Hepatocyte (in vitro differentiated cells): ENCODE measurements around the gene TTLL4. TPM values are rescaled to one million over a fixed set of nuclear protein-coding genes. Genes with fewer than 3 reads are reported as not detected.

ENCODE experiments used
- DNase-seq: peaks from one replicate; pipeline ENCODE4 v3.0.0-alpha.2; 2016; ENCODE audit warnings: low spot score
- H2AFZ ChIP-seq: fragments of 200-600 bp; sonication (generic); 2 replicates; pipeline ENCODE4 v1.6.0; 2016; ENCODE audit warnings: antibody characterized with exemption, mild to moderate bottlenecking
- H3K27ac ChIP-seq: fragments of 200-600 bp; sonication (generic); 2 replicates; pipeline ENCODE4 v1.5.1; 2016; ENCODE audit warnings: mild to moderate bottlenecking
- H3K27me3 ChIP-seq: fragments of 200-600 bp; sonication (generic); 2 replicates; pipeline ENCODE4 v1.6.1; 2016
- H3K36me3 ChIP-seq: fragments of 200-600 bp; sonication (generic); replicated peaks from 2 replicates; pipeline ENCODE4 v1.5.1; 2016; ENCODE audit warnings: low read depth; ENCODE audit not compliant: insufficient read depth
- H3K4me1 ChIP-seq: fragments of 200-600 bp; sonication (generic); 2 replicates; pipeline ENCODE4 v1.5.1; 2016; ENCODE audit warnings: mild to moderate bottlenecking, moderate library complexity; ENCODE audit not compliant: insufficient read depth
- H3K4me2 ChIP-seq: fragments of 200-600 bp; sonication (generic); 2 replicates; pipeline ENCODE4 v1.6.0; 2016
- H3K4me3 ChIP-seq: fragments of 200-600 bp; sonication (generic); 2 replicates; pipeline ENCODE4 v1.5.1; 2016; ENCODE audit warnings: mild to moderate bottlenecking
- H3K79me2 ChIP-seq: fragments of 200-600 bp; sonication (generic); 2 replicates; pipeline ENCODE4 v1.6.0; 2017; ENCODE audit warnings: mild to moderate bottlenecking
- H3K9me2 ChIP-seq: fragments of 200-600 bp; sonication (generic); replicated peaks from 2 replicates; pipeline ENCODE4 v1.6.0; 2017; ENCODE audit warnings: mild to moderate bottlenecking; ENCODE audit not compliant: insufficient read depth
- H3K9me3 ChIP-seq: fragments of 200-600 bp; sonication (generic); 2 replicates; pipeline ENCODE4 v1.5.1; 2016; ENCODE audit warnings: low read depth, mild to moderate bottlenecking
- H4K20me1 ChIP-seq: fragments of 200-600 bp; sonication (generic); 2 replicates; pipeline ENCODE4 v1.6.0; 2016; ENCODE audit warnings: mild to moderate bottlenecking; ENCODE audit not compliant: insufficient read depth, poor library complexity, severe bottlenecking
- EZH2 ChIP-seq: fragments of 200-600 bp; sonication (generic); IDR thresholded peaks from 2 replicates; pipeline ENCODE4 v1.6.1; 2016; ENCODE audit warnings: antibody characterized with exemption, mild to moderate bottlenecking, borderline replicate concordance
- EZH2phosphoT487 ChIP-seq: fragments of 200-600 bp; sonication (generic); IDR thresholded peaks from one replicate; pipeline ENCODE4 v1.6.1; 2018; ENCODE audit warnings: antibody characterized with exemption, mild to moderate bottlenecking, low read depth, moderate library complexity; ENCODE audit not compliant: unreplicated experiment, severe bottlenecking
- WGBS: methylation state at CpG from one replicate; pipeline ENCODE4 v1.1.6; 2016; ENCODE audit warnings: low lambda C conversion rate; ENCODE audit errors: missing lambda C conversion rate; 5-methylcytosine and 5-hydroxymethylcytosine counted together
- polyA plus RNA-seq: library from polyadenylated mRNA; unstranded; fragments of >200 nt; fragmentation: Nextera tagmentation; extraction: Ambion mirVana; gene quantifications from 2 replicates; pipeline ENCODE4 v1.2.1, GENCODE V29; 2016
- total RNA-seq: library from RNA; depleted of rRNA; stranded (reverse); fragments of >200 nt; gene quantifications from 2 replicates; pipeline ENCODE4 v1.2.3, GENCODE V29; 2014
- TF ChIP-seq, protein P1 (sequence below): fragments of 200-600 bp; sonication (generic); IDR thresholded peaks from 2 replicates; pipeline ENCODE4 v1.5.1; 2016; ENCODE audit warnings: antibody characterized with exemption, mild to moderate bottlenecking; ENCODE audit not compliant: poor library complexity

Gene TTLL4
- total and polyA plus RNA-seq, 2 experiments from 2014 or later = 18.2 to 23.7 TPM

DNA sequence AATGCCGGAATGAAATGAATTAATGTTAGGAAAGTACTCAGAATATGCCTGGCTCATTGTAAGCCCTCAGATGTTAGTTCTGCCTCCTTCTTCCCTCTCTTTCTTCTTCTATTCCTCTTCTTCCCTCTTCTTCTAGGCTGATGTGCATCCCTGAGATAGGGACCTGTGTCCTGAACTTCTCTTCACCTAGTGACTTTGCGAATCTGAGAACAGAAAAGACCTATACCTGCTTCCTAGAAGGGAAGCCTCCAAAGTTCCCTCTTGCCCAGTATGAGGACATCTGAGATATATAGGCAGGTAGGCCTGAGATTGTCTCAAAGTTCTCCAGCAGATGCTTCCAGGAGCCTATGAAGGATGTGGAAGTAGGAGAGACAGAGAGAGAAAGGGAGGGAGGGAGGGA, 63.2 kb downstream of the TTLL4 start:
- no peaks in the 10 kb centered on the region for H3K79me2 ChIP-seq
- H3K27me3 ChIP-seq = no peaks in the 10 kb centered on the region
- H3K4me2 ChIP-seq = no peak overlapping the region
- TF ChIP-seq EZH2 (no peak), EZH2phosphoT487 (no peak)
- TF ChIP-seq, protein P1, sequence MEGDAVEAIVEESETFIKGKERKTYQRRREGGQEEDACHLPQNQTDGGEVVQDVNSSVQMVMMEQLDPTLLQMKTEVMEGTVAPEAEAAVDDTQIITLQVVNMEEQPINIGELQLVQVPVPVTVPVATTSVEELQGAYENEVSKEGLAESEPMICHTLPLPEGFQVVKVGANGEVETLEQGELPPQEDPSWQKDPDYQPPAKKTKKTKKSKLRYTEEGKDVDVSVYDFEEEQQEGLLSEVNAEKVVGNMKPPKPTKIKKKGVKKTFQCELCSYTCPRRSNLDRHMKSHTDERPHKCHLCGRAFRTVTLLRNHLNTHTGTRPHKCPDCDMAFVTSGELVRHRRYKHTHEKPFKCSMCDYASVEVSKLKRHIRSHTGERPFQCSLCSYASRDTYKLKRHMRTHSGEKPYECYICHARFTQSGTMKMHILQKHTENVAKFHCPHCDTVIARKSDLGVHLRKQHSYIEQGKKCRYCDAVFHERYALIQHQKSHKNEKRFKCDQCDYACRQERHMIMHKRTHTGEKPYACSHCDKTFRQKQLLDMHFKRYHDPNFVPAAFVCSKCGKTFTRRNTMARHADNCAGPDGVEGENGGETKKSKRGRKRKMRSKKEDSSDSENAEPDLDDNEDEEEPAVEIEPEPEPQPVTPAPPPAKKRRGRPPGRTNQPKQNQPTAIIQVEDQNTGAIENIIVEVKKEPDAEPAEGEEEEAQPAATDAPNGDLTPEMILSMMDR = no peak
- no peaks in the 10 kb centered on the region for H3K36me3 ChIP-seq
- H3K9me3 ChIP-seq = no peaks in the 10 kb centered on the region
- H3K27ac ChIP-seq = no peak overlapping the region
- no peaks in the 10 kb centered on the region for H4K20me1 ChIP-seq
- no peaks in the 10 kb centered on the region for H3K4me1 ChIP-seq
- no peak for DNase-seq
- no peak overlapping the region for H3K4me3 ChIP-seq
- no peak overlapping the region for H2AFZ ChIP-seq
- no peaks in the 10 kb centered on the region for H3K9me2 ChIP-seq
- 100% methylated on average over 2 of the region's 2 CpGs for WGBS

DNA sequence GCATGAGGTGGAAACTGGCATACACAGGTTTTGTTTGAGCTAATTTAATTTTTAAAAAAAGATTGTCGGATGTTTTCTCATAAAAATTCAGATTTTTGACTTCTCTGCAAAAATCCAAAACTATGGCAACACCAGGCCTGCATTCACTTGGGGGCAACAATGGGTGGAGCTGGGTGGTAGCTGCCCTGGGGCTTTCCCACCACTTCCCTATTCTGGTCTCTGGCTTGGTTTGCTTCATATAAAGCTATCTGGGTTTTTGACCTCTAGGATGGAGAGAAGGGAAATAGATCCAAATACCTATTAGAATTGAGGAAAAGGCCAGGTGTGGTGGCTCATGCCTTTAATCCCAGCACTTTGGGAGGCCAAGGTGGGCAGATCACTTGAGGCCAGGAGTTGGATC, 65.9 kb downstream of the TTLL4 start:
- Histone ChIP-seq H3K79me2 (no peaks in the 10 kb centered on the region), H3K9me3 (no peaks in the 10 kb centered on the region), H3K4me3 (no peak overlapping the region), H2AFZ (no peak overlapping the region), H3K36me3 (no peaks in the 10 kb centered on the region), H3K9me2 (no peaks in the 10 kb centered on the region), H3K27ac (no peak overlapping the region), H4K20me1 (no peaks in the 10 kb centered on the region), H3K27me3 (no peaks in the 10 kb centered on the region), H3K4me1 (peaks cover 9% of the 10 kb centered on the region), H3K4me2 (no peak overlapping the region)
- 93% methylated on average over 1 of the region's 1 CpG for WGBS
- DNase-seq = no peak
- TF ChIP-seq EZH2 = no peak
- TF ChIP-seq, protein P1 = no peak

DNA sequence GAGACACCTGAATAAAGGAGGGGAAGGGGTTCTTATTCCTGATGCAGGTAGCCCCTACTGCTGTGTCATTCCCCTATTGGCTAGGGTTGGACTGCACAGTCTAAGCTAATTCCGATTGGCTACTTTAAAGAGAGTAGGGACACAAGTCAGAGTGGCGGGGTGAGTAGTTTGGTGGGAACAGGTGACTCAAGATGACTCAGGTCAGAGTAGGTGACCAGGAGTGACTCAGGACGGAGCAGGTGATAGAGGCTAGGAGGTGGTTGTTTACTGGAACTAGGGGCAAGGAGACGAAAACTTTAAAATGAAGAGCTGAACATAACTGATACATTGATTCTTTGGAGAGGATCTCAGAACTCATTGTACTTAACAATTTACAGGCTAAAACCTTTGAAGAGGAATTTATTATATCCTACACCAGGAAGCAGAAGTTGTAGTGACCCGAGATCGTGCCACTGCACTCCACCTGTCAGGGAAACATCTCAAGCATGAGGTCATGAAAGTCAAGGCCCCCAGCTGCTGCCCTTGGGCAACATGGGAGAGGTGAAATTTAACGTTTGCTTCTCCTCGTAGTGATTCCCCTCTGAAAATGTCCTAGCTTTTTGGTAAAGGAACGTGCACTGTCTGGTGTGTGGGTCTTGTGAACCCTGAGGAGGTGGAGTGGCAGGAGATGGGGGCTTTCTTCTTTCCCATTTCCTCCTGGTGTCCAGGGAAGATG, 66.8 kb downstream of the TTLL4 start:
- peak; percentile 30 for DNase-seq
- Histone ChIP-seq H4K20me1 (no peaks in the 10 kb centered on the region), H3K4me1 (peaks cover 9% of the 10 kb centered on the region), H3K79me2 (no peaks in the 10 kb centered on the region), H3K27me3 (no peaks in the 10 kb centered on the region), H3K9me2 (no peaks in the 10 kb centered on the region), H2AFZ (no peak overlapping the region), H3K4me2 (no peak overlapping the region), H3K36me3 (no peaks in the 10 kb centered on the region), H3K27ac (peak overlapping the region; percentile 62), H3K4me3 (no peak overlapping the region), H3K9me3 (no peaks in the 10 kb centered on the region)
- no peak for TF ChIP-seq EZH2phosphoT487
- WGBS = 81% methylated on average over 9 of the region's 9 CpGs

DNA sequence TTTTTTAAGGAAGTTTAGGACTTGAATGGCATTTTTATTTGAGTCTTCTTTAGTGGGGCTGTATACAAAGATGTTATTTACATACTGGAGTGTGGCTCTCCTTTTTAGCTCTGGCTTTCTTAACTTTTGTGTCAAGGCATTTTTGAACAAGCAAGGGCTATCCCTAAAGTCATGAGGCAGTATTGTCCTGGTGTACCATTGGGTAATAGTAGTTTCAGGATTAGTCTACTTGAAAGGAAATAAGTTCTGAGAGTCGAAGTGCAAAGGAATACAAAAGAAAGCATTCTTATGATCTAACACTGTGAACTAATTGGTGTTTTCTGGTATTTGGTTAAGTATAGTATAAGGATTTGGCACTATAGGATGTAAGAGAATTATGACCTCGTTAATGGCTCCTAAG, 69.4 kb downstream of the TTLL4 start:
- Histone ChIP-seq H3K36me3 (no peaks in the 10 kb centered on the region), H3K4me1 (peaks cover 26% of the 10 kb centered on the region), H3K4me3 (no peak overlapping the region), H3K9me3 (no peaks in the 10 kb centered on the region), H3K9me2 (no peaks in the 10 kb centered on the region), H4K20me1 (no peaks in the 10 kb centered on the region), H3K4me2 (no peak overlapping the region), H2AFZ (no peak overlapping the region), H3K79me2 (peaks cover 25% of the 10 kb centered on the region), H3K27ac (no peak overlapping the region), H3K27me3 (no peaks in the 10 kb centered on the region)
- no peak for DNase-seq
- 88% methylated on average over 2 of the region's 2 CpGs for WGBS
- TF ChIP-seq EZH2phosphoT487 (no peak), EZH2 (no peak)
- TF ChIP-seq, protein P1 = no peak
